ENCODE results near the gene SMIM17. TPM values are rescaled to one million over a fixed set of nuclear protein-coding genes. Genes with fewer than 3 reads are reported as not detected.
"Not testable (repeated sequence)": the region's sequence is repeated elsewhere in the genome, so short reads cannot be mapped to it uniquely, and the experiment has no call there.

The SMIM17 gene
- total and polyA plus RNA-seq, 9 donors, result 0.22 to 1.6 (median 0.59) TPM; not detected in 1

GRCh38 chr19:56670961-56671612 lies 28.1 kb downstream of the SMIM17 start:
- Histone ChIP-seq H3K9me3 (no peaks in the 10 kb centered on the region), H3K4me3 (peak overlapping the region; percentile 64), H3K27ac (no peak overlapping the region), H3K36me3 (no peaks in the 10 kb centered on the region), H3K27me3 (no peaks in the 10 kb centered on the region), H3K4me1 (ENCODE audit: insufficient read depth) (peaks cover 9% of the 10 kb centered on the region)
- no peak for TF ChIP-seq POLR2A (IDR thresholded peaks at IDR 0.05)
- TF ChIP-seq, protein P1, sequence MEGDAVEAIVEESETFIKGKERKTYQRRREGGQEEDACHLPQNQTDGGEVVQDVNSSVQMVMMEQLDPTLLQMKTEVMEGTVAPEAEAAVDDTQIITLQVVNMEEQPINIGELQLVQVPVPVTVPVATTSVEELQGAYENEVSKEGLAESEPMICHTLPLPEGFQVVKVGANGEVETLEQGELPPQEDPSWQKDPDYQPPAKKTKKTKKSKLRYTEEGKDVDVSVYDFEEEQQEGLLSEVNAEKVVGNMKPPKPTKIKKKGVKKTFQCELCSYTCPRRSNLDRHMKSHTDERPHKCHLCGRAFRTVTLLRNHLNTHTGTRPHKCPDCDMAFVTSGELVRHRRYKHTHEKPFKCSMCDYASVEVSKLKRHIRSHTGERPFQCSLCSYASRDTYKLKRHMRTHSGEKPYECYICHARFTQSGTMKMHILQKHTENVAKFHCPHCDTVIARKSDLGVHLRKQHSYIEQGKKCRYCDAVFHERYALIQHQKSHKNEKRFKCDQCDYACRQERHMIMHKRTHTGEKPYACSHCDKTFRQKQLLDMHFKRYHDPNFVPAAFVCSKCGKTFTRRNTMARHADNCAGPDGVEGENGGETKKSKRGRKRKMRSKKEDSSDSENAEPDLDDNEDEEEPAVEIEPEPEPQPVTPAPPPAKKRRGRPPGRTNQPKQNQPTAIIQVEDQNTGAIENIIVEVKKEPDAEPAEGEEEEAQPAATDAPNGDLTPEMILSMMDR (IDR thresholded peaks at IDR 0.05), result no peak
- TF ChIP-seq EP300 (IDR thresholded peaks at IDR 0.05), result no peak
- 20 to 27% (median 21%) methylated on average over 27 to 35 of the region's 35 CpGs for WGBS, 3 donors
- intact Hi-C loops (cut with DNase I), result no loop called here
- DNase-seq, result peak in 2 of 5 donors; percentile 38 to 41

- Histone ChIP-seq H3K4me3 (peak within 1 kb of the TSS; percentile 64), H3K27ac (no peak within 1 kb of the TSS), H3K36me3 (no peaks in the 10 kb centered on the region), H3K4me1 (ENCODE audit: insufficient read depth) (peaks cover 9% of the 10 kb centered on the region), H3K9me3 (no peaks in the 10 kb centered on the region), H3K27me3 (no peaks in the 10 kb centered on the region)
- intact Hi-C loops (cut with DNase I), result no loop called here
- no peak for TF ChIP-seq EP300 (IDR thresholded peaks at IDR 0.05)
- peak; percentile 30 for TF ChIP-seq POLR2A (IDR thresholded peaks at IDR 0.05)
- TF ChIP-seq, protein P1 (IDR thresholded peaks at IDR 0.05), result peak in 1 of 3 donors; percentile 34
- 0% methylated on average over 21 to 32 of the region's 32 CpGs for WGBS, 3 donors
- peak; percentile 93 to 97 (median 95) for DNase-seq
Observed at GRCh38 chr19:56671613-56671994, 28.6 kb downstream of the SMIM17 start, which contains the start of gene ZNF835. Gene ZNF835, minus strand, starts transcription at chr19:56671757. Its CDS starts 6,559 bp downstream, at chr19:56665198.

GRCh38 chr19:56672610-56673009 lies 29.7 kb downstream of the SMIM17 start:
- H3K36me3 ChIP-seq; H3K27ac ChIP-seq; H3K9me3 ChIP-seq; DNase-seq; H3K4me3 ChIP-seq; H3K4me1 ChIP-seq (ENCODE audit: insufficient read depth); intact Hi-C loops (cut with DNase I); H3K27me3 ChIP-seq: not testable (repeated sequence)
- 86 to 93% (median 91%) methylated on average over 2 of the region's 2 CpGs for WGBS, 3 donors

DNA sequence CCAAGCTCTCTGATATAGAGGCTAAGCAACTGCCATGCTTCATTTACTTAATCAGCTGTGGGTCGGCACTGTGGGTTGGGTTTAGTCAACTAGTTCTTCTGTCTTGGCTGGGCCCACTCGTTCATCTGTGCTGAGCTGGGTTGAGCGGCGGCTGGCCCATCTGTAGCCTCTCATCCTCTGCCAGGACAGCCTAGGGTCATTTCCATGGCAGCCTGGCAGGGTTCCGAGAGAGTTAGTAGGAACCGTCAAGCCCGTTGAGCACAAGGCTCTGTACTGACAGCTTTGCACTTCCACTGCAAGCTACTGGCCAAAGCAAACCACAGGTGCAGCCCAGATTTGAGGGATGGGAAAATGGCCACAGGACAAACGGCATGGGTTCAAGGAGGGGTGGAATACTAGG lies 35.2 kb downstream of the SMIM17 start:
- no peaks in the 10 kb centered on the region for H3K36me3 ChIP-seq
- WGBS, 3 donors, result 61 to 77% (median 64%) methylated on average over 8 of the region's 8 CpGs
- no peaks in the 10 kb centered on the region for H3K9me3 ChIP-seq
- no peaks in the 10 kb centered on the region for H3K4me1 ChIP-seq (ENCODE audit: insufficient read depth)
- TF ChIP-seq POLR2A (IDR thresholded peaks at IDR 0.05) (no peak), EP300 (IDR thresholded peaks at IDR 0.05) (no peak)
- TF ChIP-seq, protein P1 (IDR thresholded peaks at IDR 0.05), result no peak
- intact Hi-C loops (cut with DNase I), result no loop called here
- H3K27ac ChIP-seq, result no peak overlapping the region
- no peak overlapping the region for H3K4me3 ChIP-seq
- DNase-seq, result no peak
- H3K27me3 ChIP-seq, result no peaks in the 10 kb centered on the region

DNA sequence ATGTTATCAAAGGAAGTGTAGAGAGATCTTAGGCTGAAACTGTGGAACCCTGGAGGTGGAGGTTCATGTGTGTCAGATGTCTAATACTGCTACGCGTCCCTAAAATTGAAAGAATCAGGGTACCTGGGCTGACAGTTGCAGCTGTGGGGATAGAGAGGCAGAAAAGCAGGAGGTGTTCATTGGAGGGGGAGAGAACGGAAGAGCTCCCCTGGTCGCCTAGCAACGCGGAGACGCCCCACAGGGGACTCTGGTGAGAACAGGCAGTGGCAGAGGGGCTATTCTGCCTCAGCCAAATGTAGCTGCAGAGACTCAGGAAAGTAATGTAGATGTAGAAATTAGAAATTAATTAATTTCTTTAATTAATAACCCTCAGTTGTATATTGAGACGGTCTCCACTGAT lies 38.7 kb downstream of the SMIM17 start:
- Histone ChIP-seq H3K27me3 (no peaks in the 10 kb centered on the region), H3K36me3 (no peaks in the 10 kb centered on the region), H3K4me1 (ENCODE audit: insufficient read depth) (no peaks in the 10 kb centered on the region), H3K9me3 (no peaks in the 10 kb centered on the region), H3K4me3 (no peak overlapping the region), H3K27ac (no peak overlapping the region)
- intact Hi-C loops (cut with DNase I), result no loop called here
- no peak for TF ChIP-seq POLR2A (IDR thresholded peaks at IDR 0.05)
- TF ChIP-seq EP300 (IDR thresholded peaks at IDR 0.05), result no peak
- TF ChIP-seq, protein P1 (IDR thresholded peaks at IDR 0.05), result no peak
- DNase-seq, result no peak
- WGBS, 3 donors, result 72 to 80% (median 79%) methylated on average over 8 of the region's 8 CpGs
